ENCODE data around the gene TIMP2. TPM values are rescaled to one million over a fixed set of nuclear protein-coding genes. Genes with fewer than 3 reads are reported as not detected.

The TIMP2 gene
- total and polyA plus RNA-seq, 4 donors = 47.5 to 176 (median 91.9) TPM

DNA sequence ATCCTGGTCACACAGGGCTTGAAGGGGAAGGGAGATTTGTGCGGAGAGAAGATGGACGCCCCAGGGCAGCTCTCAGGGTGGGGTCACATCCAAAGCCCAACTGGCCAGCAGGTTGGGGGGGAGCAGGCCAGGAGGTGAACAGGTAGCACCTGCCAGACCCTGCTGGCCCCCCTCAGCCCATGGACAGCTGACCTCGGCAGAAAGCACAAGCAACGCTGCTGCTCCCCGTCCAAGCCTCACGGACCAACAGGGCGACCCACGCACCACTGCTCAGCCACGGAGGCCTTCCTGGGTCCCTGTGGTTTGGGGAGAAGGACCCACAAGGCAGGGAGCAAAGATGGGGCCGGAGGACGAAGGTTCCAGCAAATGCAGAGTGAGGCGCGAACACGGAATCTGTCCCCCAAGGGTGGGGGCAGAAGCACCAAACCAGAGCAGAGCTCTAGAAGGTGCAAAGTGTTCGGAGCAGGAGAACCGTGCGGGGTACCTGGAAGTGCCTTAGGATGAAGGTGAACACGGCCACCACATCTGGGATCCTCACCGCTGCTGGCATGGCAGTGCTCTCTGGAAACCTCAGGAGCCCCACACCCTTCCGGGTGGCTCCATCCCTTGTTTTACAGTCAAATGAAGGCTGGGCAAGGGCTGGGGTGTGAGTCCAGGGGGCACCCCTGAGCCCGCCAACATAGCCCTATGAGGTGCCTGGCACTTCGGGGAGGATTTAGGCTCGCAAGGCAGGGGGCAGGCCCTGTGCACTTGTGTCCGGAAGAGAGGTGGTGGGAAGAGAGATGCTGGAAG lies 40.1 kb downstream of the TIMP2 start:
- H3K27me3 ChIP-seq (ENCODE audit: control insufficient read depth in 3 of 3, insufficient read depth in 3 of 3, low read length in 2 of 3) = no peaks in the 10 kb centered on the region
- 94 to 95% methylated on average over 24 of the region's 24 CpGs for WGBS, 2 donors

DNA sequence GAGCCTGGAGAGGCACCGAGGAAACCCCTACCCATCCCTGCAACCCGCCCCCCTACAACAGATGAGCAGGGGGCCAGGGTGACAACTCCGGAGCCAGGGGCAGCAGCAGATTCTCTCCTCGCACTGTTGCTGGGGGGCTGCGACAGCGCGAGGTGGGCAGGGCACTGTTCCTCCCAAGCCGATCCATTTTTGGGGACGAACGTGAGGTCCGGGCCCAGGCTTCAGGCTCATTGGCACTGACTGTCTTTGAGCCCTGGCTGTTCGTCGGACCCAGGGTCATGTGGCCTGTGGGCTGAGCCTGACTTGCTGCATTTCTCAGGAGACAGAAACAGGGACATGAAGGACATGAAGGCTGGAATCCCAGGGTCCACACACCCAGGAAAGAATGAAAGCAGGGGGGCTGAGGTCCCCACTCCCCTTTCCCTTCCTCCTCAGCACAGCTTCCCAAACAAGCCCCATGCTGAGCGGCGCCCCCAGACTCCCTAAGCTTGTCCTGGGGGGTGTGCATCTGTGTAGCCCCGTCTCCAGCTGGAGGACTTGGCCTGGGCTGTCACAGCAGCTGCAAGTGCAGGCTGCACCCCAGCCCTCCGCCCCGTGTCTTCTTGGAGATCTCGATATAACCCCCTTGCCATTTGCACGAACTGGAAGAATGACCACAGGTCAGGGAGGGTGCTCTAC lies 40.9 kb downstream of the TIMP2 start:
- Histone ChIP-seq H3K9me3 (ENCODE audit: control insufficient read depth in 4 of 4, insufficient read depth in 3 of 4, low read length in 3 of 4) (no peaks in the 10 kb centered on the region), H3K36me3 (ENCODE audit: control insufficient read depth in 4 of 4, insufficient read depth in 4 of 4, low read length in 4 of 4) (peaks cover 0 to 3% (median under 1%) of the 10 kb centered on the region in 4 donors), H3K9ac (ENCODE audit: insufficient read depth in 1 of 2, low read length in 2 of 2) (no peak overlapping the region), H3K4me3 (no peak overlapping the region), H3K27me3 (ENCODE audit: control insufficient read depth in 3 of 3, insufficient read depth in 3 of 3, low read length in 2 of 3) (no peaks in the 10 kb centered on the region), H3K4me1 (ENCODE audit: control insufficient read depth in 5 of 5, insufficient read depth in 5 of 5, low read length in 5 of 5) (peaks cover 6 to 39% (median 17%) of the 10 kb centered on the region in 5 donors), H3K27ac (ENCODE audit: low read depth in 1 of 2, low read length in 1 of 2) (peak overlapping the region; percentile 94 to 97)
- DNase-seq (no peak), ATAC-seq (ENCODE audit: insufficient read depth, low FRiP score) (no peak)
- TF ChIP-seq, protein P1, sequence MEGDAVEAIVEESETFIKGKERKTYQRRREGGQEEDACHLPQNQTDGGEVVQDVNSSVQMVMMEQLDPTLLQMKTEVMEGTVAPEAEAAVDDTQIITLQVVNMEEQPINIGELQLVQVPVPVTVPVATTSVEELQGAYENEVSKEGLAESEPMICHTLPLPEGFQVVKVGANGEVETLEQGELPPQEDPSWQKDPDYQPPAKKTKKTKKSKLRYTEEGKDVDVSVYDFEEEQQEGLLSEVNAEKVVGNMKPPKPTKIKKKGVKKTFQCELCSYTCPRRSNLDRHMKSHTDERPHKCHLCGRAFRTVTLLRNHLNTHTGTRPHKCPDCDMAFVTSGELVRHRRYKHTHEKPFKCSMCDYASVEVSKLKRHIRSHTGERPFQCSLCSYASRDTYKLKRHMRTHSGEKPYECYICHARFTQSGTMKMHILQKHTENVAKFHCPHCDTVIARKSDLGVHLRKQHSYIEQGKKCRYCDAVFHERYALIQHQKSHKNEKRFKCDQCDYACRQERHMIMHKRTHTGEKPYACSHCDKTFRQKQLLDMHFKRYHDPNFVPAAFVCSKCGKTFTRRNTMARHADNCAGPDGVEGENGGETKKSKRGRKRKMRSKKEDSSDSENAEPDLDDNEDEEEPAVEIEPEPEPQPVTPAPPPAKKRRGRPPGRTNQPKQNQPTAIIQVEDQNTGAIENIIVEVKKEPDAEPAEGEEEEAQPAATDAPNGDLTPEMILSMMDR (IDR thresholded peaks at IDR 0.05; ENCODE audit: control extremely low read depth, extremely low read depth) = no peak
- 57 to 62% methylated on average over 20 of the region's 20 CpGs for WGBS, 2 donors

More for the DNA sequence above, 40.1 kb downstream of the TIMP2 start:
- TF ChIP-seq, protein P1 (IDR thresholded peaks at IDR 0.05; ENCODE audit: control extremely low read depth, extremely low read depth) = no peak
- Histone ChIP-seq H3K4me1 (ENCODE audit: control insufficient read depth in 5 of 5, insufficient read depth in 5 of 5, low read length in 5 of 5) (peaks cover 2 to 34% (median 17%) of the 10 kb centered on the region in 5 donors), H3K9ac (ENCODE audit: insufficient read depth in 1 of 2, low read length in 2 of 2) (no peak overlapping the region), H3K4me3 (no peak overlapping the region), H3K27ac (ENCODE audit: low read depth in 1 of 2, low read length in 1 of 2) (peak overlapping the region; percentile 94 to 97), H3K9me3 (ENCODE audit: control insufficient read depth in 4 of 4, insufficient read depth in 3 of 4, low read length in 3 of 4) (no peaks in the 10 kb centered on the region), H3K36me3 (ENCODE audit: control insufficient read depth in 4 of 4, insufficient read depth in 4 of 4, low read length in 4 of 4) (peaks cover 0 to 3% (median under 1%) of the 10 kb centered on the region in 4 donors)
- no peak for DNase-seq
- ATAC-seq (ENCODE audit: insufficient read depth, low FRiP score) = no peak

DNA sequence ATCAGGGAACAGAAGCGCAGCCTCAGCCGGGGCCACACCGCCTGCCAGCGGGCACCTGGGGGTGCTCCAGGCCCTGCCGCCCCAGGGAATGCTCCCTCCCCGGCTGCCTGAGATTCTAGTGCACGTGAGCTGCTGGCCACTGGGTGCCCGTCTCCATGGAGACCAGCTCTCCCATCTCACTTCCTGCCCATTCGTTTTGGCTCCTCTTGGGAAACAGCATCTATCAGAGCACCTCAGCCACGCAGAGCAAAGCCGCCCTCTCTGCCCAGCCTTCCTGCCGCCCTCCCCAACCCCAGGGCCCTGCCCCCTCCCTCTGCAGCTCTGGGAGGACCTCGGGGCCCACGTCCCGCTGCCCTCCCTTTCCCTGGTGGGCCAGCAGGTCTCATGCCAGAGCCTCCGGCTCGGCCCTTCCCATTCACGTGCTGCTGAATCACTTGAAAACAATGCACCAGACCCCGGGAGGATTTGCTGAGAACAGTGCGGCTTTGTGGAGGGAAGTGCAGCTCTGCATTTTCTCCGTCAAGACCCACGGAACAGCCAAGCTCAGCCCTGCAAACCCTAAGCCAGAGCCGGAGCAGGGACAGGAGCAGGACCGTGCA lies 41.6 kb downstream of the TIMP2 start:
- Histone ChIP-seq H3K36me3 (ENCODE audit: control insufficient read depth in 4 of 4, insufficient read depth in 4 of 4, low read length in 4 of 4) (peaks cover 0 to 3% (median under 1%) of the 10 kb centered on the region in 4 donors), H3K27ac (ENCODE audit: low read depth in 1 of 2, low read length in 1 of 2) (peak overlapping the region; percentile 94 to 97), H3K9ac (ENCODE audit: insufficient read depth in 1 of 2, low read length in 2 of 2) (no peak overlapping the region), H3K27me3 (ENCODE audit: control insufficient read depth in 3 of 3, insufficient read depth in 3 of 3, low read length in 2 of 3) (no peaks in the 10 kb centered on the region), H3K4me3 (no peak overlapping the region), H3K9me3 (ENCODE audit: control insufficient read depth in 4 of 4, insufficient read depth in 3 of 4, low read length in 3 of 4) (no peaks in the 10 kb centered on the region), H3K4me1 (ENCODE audit: control insufficient read depth in 5 of 5, insufficient read depth in 5 of 5, low read length in 5 of 5) (peaks cover 9 to 45% (median 17%) of the 10 kb centered on the region in 5 donors)
- ATAC-seq (ENCODE audit: insufficient read depth, low FRiP score) = peak; percentile 61
- DNase-seq = peak; percentile 65 to 74 (median 67)
- WGBS, 2 donors = 10 to 13% methylated on average over 23 to 24 of the region's 24 CpGs
- TF ChIP-seq, protein P1 (IDR thresholded peaks at IDR 0.05; ENCODE audit: control extremely low read depth, extremely low read depth) = no peak
